Upper lobe of right lung (tissue), 1 donor: Measurements from ENCODE around the gene COL18A1. TPM values are rescaled to one million over a fixed set of nuclear protein-coding genes. Genes with fewer than 3 reads are reported as not detected.

Experiments used
- ATAC-seq: fragments of 200-7000 bp; cut with Tn5 transposase; one replicate; pipeline ENCODE4 v1.9.1; 2020; ENCODE audit warnings: mild to moderate bottlenecking, moderate library complexity
- DNase-seq: peaks from one replicate; pipeline ENCODE4 v3.0.0-alpha.2; 2020
- H3K27ac ChIP-seq: fragments of 200-600 bp; one replicate; pipeline ENCODE4 v1.8.0; 2022
- H3K27me3 ChIP-seq: fragments of 200-600 bp; one replicate; pipeline ENCODE4 v1.8.0; 2022; ENCODE audit warnings: mild to moderate bottlenecking
- H3K36me3 ChIP-seq: fragments of 200-600 bp; one replicate; pipeline ENCODE4 v1.8.0; 2022
- H3K4me1 ChIP-seq: fragments of 200-600 bp; one replicate; pipeline ENCODE4 v1.8.0; 2022
- H3K4me3 ChIP-seq: fragments of 200-600 bp; one replicate; pipeline ENCODE4 v1.8.0; 2022; ENCODE audit warnings: mild to moderate bottlenecking
- H3K9me3 ChIP-seq: fragments of 200-600 bp; one replicate; pipeline ENCODE4 v1.8.0; 2022
- CTCF ChIP-seq: fragments of 200-600 bp; IDR thresholded peaks from one replicate; pipeline ENCODE4 v1.8.0; 2022; ENCODE audit warnings: antibody characterized with exemption
- intact Hi-C: fragments of 100-400 bp; cut with DNase I; formaldehyde crosslinking; loops from one replicate; pipeline ENCODE4 v1.11.0; 2022
- total RNA-seq: library from RNA; stranded (reverse); fragmentation: NEBNext Ultra II Directional; extraction: Animal tissue kit (Norgen Biotek cat#: 25700); gene quantifications from one replicate; pipeline ENCODE4 v1.2.1, GENCODE V29; 2021
- donor health status: DM: no; HTN: yes; CAD: no; lungs with severe emphysema.

The COL18A1 gene
- total RNA-seq, 1 donor from 2014 or later: 60.4 TPM

DNA sequence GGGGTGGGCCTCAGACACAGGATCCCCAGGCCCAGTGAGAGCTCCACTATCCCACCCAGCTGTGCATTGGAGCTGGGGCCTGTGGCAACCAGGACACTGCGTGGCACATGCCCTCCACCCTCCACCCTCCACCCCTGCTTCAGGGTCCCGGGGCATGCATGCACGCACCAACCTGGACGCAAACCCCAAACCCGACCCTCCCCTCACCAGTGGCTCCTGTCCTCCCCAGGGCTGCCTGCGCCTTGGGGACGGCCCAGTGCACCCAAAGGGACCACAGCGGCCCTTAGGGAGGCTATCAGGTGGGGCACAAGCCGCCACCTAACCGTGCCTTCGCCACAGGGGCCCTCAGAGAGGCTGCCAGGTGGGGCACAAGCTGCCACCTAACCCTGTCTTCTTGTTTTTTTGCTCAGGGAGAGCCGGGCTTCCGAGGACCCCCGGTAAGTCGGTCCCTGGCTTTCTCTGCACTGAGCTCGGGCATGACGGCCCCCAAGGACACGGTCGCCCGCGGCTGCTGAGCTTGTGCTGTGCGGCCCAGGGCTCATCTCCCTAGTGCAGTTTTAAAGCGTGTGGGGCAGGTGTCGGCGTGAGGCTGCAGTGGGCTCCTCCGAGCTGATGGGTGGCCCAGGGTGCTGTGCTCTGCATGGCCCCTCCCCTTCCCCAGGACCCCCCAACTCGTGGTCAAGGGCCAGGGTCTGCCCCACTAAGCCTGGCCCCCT lies 89.3 kb downstream of the COL18A1 start:
- H3K4me3 ChIP-seq: no peak overlapping the region
- no peaks in the 10 kb centered on the region for H3K27me3 ChIP-seq
- ATAC-seq: no peak
- H3K36me3 ChIP-seq: peaks cover 15% of the 10 kb centered on the region
- no peaks in the 10 kb centered on the region for H3K4me1 ChIP-seq
- H3K27ac ChIP-seq: no peak overlapping the region
- intact Hi-C loops: no loop called here
- TF ChIP-seq CTCF: no peak
- no peaks in the 10 kb centered on the region for H3K9me3 ChIP-seq
- DNase-seq: no peak

DNA sequence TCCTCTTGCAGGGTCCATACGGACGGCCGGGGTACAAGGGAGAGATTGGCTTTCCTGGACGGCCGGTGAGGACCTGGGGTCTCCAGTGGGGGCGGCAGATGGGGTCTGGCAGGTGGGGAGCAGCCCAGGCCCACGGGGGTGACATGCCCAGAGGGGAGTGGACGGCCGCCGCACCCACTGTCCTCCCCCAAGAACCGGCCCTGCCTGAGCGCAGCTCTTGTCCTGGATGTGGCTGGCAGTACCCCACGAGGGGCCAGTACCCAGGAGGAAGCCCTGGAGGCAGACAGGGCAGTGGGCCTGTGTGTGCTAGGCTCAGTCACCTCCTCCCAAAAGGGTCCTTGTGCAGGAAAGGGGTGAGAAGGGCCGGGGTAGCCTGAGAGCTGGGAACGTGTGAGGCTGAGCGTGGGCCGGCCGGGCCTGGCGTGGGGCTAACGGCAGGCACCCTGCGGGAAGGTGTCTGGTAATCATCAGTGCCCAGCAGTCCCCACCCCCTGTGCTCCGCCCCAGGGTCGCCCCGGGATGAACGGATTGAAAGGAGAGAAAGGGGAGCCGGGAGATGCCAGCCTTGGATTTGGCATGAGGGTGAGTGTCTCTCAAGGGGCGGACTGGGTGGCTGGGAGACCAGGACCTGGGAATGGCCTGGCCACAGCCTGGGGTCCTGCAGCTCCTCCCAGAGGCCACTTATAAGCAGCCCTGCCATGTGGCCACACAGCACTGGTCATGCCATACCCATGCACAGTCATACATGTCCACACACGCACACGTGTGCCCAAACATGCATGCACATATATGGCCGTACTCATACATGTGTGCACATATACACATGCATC lies 90.1 kb downstream of the COL18A1 start:
- Histone ChIP-seq H3K4me1 (no peaks in the 10 kb centered on the region), H3K9me3 (no peaks in the 10 kb centered on the region), H3K27me3 (no peaks in the 10 kb centered on the region), H3K27ac (no peak overlapping the region), H3K36me3 (peaks cover 15% of the 10 kb centered on the region), H3K4me3 (no peak overlapping the region)
- TF ChIP-seq CTCF: no peak
- no peak for ATAC-seq
- DNase-seq: no peak
- intact Hi-C loops: no loop called here

DNA sequence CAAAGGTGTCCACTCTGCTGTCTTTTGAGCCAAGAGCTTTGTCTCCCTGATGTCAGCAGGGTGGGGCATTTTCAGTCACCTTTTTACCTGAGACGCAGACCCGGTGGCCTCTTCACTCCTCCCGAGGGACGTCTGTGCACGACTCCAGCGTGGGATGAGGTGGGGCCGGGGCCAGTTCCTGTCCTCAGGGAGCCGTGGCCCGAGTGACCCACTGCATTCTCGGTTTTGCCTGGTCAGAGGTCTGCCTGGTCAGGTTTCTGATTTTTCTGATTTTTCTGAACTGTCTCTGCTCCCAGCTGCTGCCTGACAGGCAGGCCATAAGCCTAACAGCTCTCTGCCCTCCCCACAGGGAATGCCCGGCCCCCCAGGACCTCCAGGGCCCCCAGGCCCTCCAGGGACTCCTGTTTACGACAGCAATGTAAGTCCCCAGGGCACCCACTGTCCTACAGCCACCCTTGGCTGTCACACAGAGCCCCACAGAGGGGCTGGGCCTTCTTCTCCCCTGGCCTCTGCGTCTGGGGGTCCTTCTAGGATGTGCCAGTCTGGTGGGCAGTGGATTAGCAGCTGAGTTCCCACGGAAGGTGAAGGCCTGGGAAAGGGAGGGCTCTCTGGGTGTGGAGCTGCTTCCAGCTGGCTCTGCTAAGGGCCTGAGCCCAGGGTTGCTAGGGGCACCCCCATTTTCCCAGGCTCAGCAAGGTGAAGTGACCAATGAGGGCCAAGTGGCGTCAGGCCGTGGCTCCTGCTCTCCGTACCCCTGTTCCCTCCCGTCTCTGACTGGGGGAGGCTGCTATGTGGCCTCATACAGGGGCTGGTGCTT lies 91.4 kb downstream of the COL18A1 start:
- Histone ChIP-seq H3K27me3 (no peaks in the 10 kb centered on the region), H3K9me3 (no peaks in the 10 kb centered on the region), H3K4me3 (no peak overlapping the region), H3K36me3 (peaks cover 15% of the 10 kb centered on the region), H3K27ac (no peak overlapping the region), H3K4me1 (no peaks in the 10 kb centered on the region)
- ATAC-seq: no peak
- no peak for TF ChIP-seq CTCF
- DNase-seq: peak; percentile 44
- intact Hi-C loops: no loop called here

- DNase-seq (peak; percentile 61), ATAC-seq (no peak)
- Histone ChIP-seq H3K4me3 (no peak overlapping the region), H3K9me3 (no peaks in the 10 kb centered on the region), H3K4me1 (no peaks in the 10 kb centered on the region), H3K27me3 (no peaks in the 10 kb centered on the region), H3K27ac (no peak overlapping the region), H3K36me3 (peaks cover 15% of the 10 kb centered on the region)
- no peak for TF ChIP-seq CTCF
- intact Hi-C loops: no loop called here
These were observed 92.2 kb downstream of the COL18A1 start for GRCh38 chr21:45496968-45497845.
